Putamen (tissue), 1 donor: ENCODE results near the gene AKT3.
"Not testable (repeated sequence)": the region's sequence is repeated elsewhere in the genome, so short reads cannot be mapped to it uniquely, and the experiment has no call there.

Source experiments
- DNase-seq: peaks from one replicate; pipeline ENCODE4 v3.0.0-alpha.2; 2016; ENCODE audit warnings: low spot score

Gene AKT3

GRCh38 chr1:243850202-243850451 is at the start of gene AKT3:
AKT3 (minus strand) TSS chr1:243850243; CDS start chr1:243843170, 7,073 bp downstream.
- no peak for DNase-seq

GRCh38 chr1:243898278-243898677 is 48.2 kb upstream of the AKT3 start:
- DNase-seq: no peak

- no peak for DNase-seq
Observed at GRCh38 chr1:243896313-243896712, 46.3 kb upstream of the AKT3 start.

- DNase-seq: no peak
Observed at GRCh38 chr1:243892456-243892855, 42.4 kb upstream of the AKT3 start.

GRCh38 chr1:243890576-243890975 is 40.5 kb upstream of the AKT3 start:
- peak; percentile 38 for DNase-seq

- no peak for DNase-seq
Observed at GRCh38 chr1:243885806-243886205, 35.8 kb upstream of the AKT3 start.

GRCh38 chr1:243884603-243885002 is 34.6 kb upstream of the AKT3 start:
- DNase-seq: peak; percentile 63

GRCh38 chr1:243883551-243883950 is 33.5 kb upstream of the AKT3 start:
- no peak for DNase-seq

GRCh38 chr1:243882276-243882675 is 32.2 kb upstream of the AKT3 start:
- DNase-seq: no peak

- DNase-seq: not testable (repeated sequence)
Observed at GRCh38 chr1:243877058-243877457, 27.0 kb upstream of the AKT3 start.

GRCh38 chr1:243855616-243856318 is 5.7 kb upstream of the AKT3 start:
- no peak for DNase-seq

- no peak for DNase-seq
Observed at GRCh38 chr1:243851765-243852164, 1.7 kb upstream of the AKT3 start.

GRCh38 chr1:243851257-243851756 is 1.3 kb upstream of the AKT3 start:
- DNase-seq: no peak

GRCh38 chr1:243850452-243851256 is 611 bp upstream of the AKT3 start:
- DNase-seq: peak; percentile 78

GRCh38 chr1:243849421-243850201 is 432 bp downstream of the AKT3 start:
- no peak for DNase-seq

- peak; percentile 80 for DNase-seq
Observed at GRCh38 chr1:243848858-243849420, 1.1 kb downstream of the AKT3 start.

- DNase-seq: peak; percentile 7
Observed at GRCh38 chr1:243848165-243848857, 1.7 kb downstream of the AKT3 start.

- DNase-seq: no peak
Observed at GRCh38 chr1:243846761-243847160, 3.3 kb downstream of the AKT3 start.

- DNase-seq: no peak
Observed at GRCh38 chr1:243845888-243846287, 4.2 kb downstream of the AKT3 start.

- DNase-seq: no peak
Observed at GRCh38 chr1:243844186-243844585, 5.9 kb downstream of the AKT3 start.

- DNase-seq: peak; percentile 17
Observed at GRCh38 chr1:243842978-243843511, 7.0 kb downstream of the AKT3 start.
